Measurements from ENCODE around the gene IL4R. TPM values are rescaled to one million over a fixed set of nuclear protein-coding genes. Genes with fewer than 3 reads are reported as not detected.

IL4R gene
- total RNA-seq, 1 experiment from 2014 or later: 29.6 TPM

DNA sequence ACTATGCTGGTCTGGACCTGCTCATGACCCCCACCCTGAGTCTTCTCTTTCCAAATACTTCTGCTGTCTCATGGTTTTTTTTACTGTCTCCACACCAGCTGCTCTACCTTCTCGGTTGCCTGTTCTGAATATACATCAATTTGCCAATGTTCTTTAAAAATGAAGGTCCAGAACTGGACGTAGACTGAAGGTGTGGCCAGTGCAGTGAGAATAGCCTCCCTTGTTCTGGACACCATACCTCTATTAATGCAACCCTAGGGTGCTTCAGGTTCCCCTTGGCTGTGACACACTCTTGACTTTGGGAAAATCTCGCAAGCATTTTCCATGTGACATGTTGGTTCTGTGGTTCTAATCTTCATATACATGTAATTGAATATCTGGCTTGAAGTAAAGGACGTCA, 72.9 kb downstream of the IL4R start:
- no peak overlapping the region for H3K9ac ChIP-seq (ENCODE audit: low read length)
- ChIA-PET CTCF (interaction anchor here (1.3 kb wide), 1 partner anchor 11 kb away, joined by 4 read pairs; no protein-coding TSS in a partner anchor), POLR2A (interaction anchor here (2.0 kb wide), 1 partner anchor 12 kb away, joined by 4 read pairs; no protein-coding TSS in a partner anchor), RAD21 (ENCODE audit: low non-redundant PET in 1 of 2, low total read pairs in 2 of 2, uncharacterized antibody in 2 of 2, unreplicated experiment in 2 of 2) (no interaction called here)
- H3K27me3 ChIP-seq (ENCODE audit: insufficient read depth, low read length): no peaks in the 10 kb centered on the region
- H3K27ac ChIP-seq (ENCODE audit: low read depth, low read length): no peak overlapping the region
- no peaks in the 10 kb centered on the region for H3K9me2 ChIP-seq (ENCODE audit: insufficient read depth)
- intact Hi-C loops (cut with micrococcal nuclease): no loop called here
- no peaks in the 10 kb centered on the region for H3K4me1 ChIP-seq (ENCODE audit: control insufficient read depth in 1 of 2, insufficient read depth in 2 of 2, low read length in 2 of 2)
- H3K79me2 ChIP-seq (ENCODE audit: insufficient read depth, low read length): no peaks in the 10 kb centered on the region
- no peaks in the 10 kb centered on the region for H3K36me3 ChIP-seq (ENCODE audit: control insufficient read depth in 1 of 2, insufficient read depth in 2 of 2, low read length in 2 of 2)
- no peak overlapping the region for H3K4me3 ChIP-seq (replicated peaks in 1 of 2; ENCODE audit: low read depth in 1 of 2, low read length in 2 of 2)
- H2AFZ ChIP-seq (ENCODE audit: low read depth, low read length, poor library complexity, severe bottlenecking): no peak overlapping the region
- H4K20me1 ChIP-seq (ENCODE audit: insufficient read depth): no peaks in the 10 kb centered on the region
- H3K4me2 ChIP-seq (ENCODE audit: low read length): no peak overlapping the region
- DNase-seq (ENCODE audit: low read depth, low spot score) (no peak), ATAC-seq (no peak)
- no TSS peak for BruUV-seq (replicated peaks)
- no peak for TF ChIP-seq POLR2AphosphoS5 (IDR thresholded peaks at IDR 0.05; ENCODE audit: low read depth, low read length)
- no peak for TF ChIP-seq ZNF274 (IDR thresholded peaks at IDR 0.05; ENCODE audit: low read depth, low read length)
- no peak for TF ChIP-seq YY1 (IDR thresholded peaks at IDR 0.05; ENCODE audit: extremely low read depth, insufficient replicate concordance, low read depth, low read length)
- TF ChIP-seq POLR2A (IDR thresholded peaks at IDR 0.05; ENCODE audit: borderline replicate concordance, extremely low read depth, insufficient read depth, insufficient read length): no peak
- no peak for TF ChIP-seq RAD21 (IDR thresholded peaks at IDR 0.05; ENCODE audit: low read depth)
- H3K9me3 ChIP-seq (ENCODE audit: control insufficient read depth in 1 of 2, insufficient read depth in 1 of 2, low read depth in 1 of 2, low read length in 2 of 2): no peaks in the 10 kb centered on the region

GRCh38 chr16:27387724-27388123, 74.0 kb downstream of the IL4R start:
- Histone ChIP-seq H3K36me3 (ENCODE audit: control insufficient read depth in 1 of 2, insufficient read depth in 2 of 2, low read length in 2 of 2) (no peaks in the 10 kb centered on the region), H3K4me1 (ENCODE audit: control insufficient read depth in 1 of 2, insufficient read depth in 2 of 2, low read length in 2 of 2) (no peaks in the 10 kb centered on the region), H3K79me2 (ENCODE audit: insufficient read depth, low read length) (no peaks in the 10 kb centered on the region), H3K27ac (ENCODE audit: low read depth, low read length) (no peak overlapping the region), H3K9me2 (ENCODE audit: insufficient read depth) (no peaks in the 10 kb centered on the region), H3K9ac (ENCODE audit: low read length) (no peak overlapping the region), H3K9me3 (ENCODE audit: control insufficient read depth in 1 of 2, insufficient read depth in 1 of 2, low read depth in 1 of 2, low read length in 2 of 2) (no peaks in the 10 kb centered on the region), H3K4me2 (ENCODE audit: low read length) (no peak overlapping the region), H2AFZ (ENCODE audit: low read depth, low read length, poor library complexity, severe bottlenecking) (no peak overlapping the region), H3K4me3 (replicated peaks in 1 of 2; ENCODE audit: low read depth in 1 of 2, low read length in 2 of 2) (no peak overlapping the region), H3K27me3 (ENCODE audit: insufficient read depth, low read length) (no peaks in the 10 kb centered on the region), H4K20me1 (ENCODE audit: insufficient read depth) (no peaks in the 10 kb centered on the region)
- no peak for TF ChIP-seq POLR2A (IDR thresholded peaks at IDR 0.05; ENCODE audit: borderline replicate concordance, extremely low read depth, insufficient read depth, insufficient read length)
- TF ChIP-seq, protein P1, sequence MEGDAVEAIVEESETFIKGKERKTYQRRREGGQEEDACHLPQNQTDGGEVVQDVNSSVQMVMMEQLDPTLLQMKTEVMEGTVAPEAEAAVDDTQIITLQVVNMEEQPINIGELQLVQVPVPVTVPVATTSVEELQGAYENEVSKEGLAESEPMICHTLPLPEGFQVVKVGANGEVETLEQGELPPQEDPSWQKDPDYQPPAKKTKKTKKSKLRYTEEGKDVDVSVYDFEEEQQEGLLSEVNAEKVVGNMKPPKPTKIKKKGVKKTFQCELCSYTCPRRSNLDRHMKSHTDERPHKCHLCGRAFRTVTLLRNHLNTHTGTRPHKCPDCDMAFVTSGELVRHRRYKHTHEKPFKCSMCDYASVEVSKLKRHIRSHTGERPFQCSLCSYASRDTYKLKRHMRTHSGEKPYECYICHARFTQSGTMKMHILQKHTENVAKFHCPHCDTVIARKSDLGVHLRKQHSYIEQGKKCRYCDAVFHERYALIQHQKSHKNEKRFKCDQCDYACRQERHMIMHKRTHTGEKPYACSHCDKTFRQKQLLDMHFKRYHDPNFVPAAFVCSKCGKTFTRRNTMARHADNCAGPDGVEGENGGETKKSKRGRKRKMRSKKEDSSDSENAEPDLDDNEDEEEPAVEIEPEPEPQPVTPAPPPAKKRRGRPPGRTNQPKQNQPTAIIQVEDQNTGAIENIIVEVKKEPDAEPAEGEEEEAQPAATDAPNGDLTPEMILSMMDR (IDR thresholded peaks at IDR 0.05 in 2 of 3, conservative IDR thresholded peaks at IDR 0.05 in 1 of 3; ENCODE audit: borderline replicate concordance in 1 of 3, insufficient read depth in 1 of 3, low read depth in 2 of 3, low read length in 2 of 3): no peak
- TF ChIP-seq EZH2phosphoT487 (IDR thresholded peaks at IDR 0.05; ENCODE audit: borderline replicate concordance): no peak
- no peak for TF ChIP-seq ZFX (IDR thresholded peaks at IDR 0.05)
- RAD21 ChIA-PET (ENCODE audit: low non-redundant PET in 1 of 2, low total read pairs in 2 of 2, uncharacterized antibody in 2 of 2, unreplicated experiment in 2 of 2): interaction anchor here in 1 of 2 experiments (0.7 kb wide), 1 partner anchor 879 kb away, joined by 3 read pairs; no protein-coding TSS in a partner anchor
- CTCF ChIA-PET: interaction anchor here (1.2 kb wide), 1 partner anchor 19 kb away, joined by 3 read pairs; no protein-coding TSS in a partner anchor
- DNase-seq (ENCODE audit: low read depth, low spot score) (no peak), ATAC-seq (no peak)
- no TSS peak for BruUV-seq (replicated peaks)
- intact Hi-C loops (cut with micrococcal nuclease): no loop called here
- POLR2A ChIA-PET: interaction anchor here (2.0 kb wide), 1 partner anchor 13 kb away, joined by 4 read pairs; no protein-coding TSS in a partner anchor
